Measurements from ENCODE around the gene RTN4R.

GRCh38 chr22:20243176-20243536, 25.0 kb downstream of the RTN4R start:
- no peak for TF ChIP-seq CTCF (IDR thresholded peaks at IDR 0.05)
- TF ChIP-seq POLR2A (IDR thresholded peaks at IDR 0.05) = no peak

Data from lower leg skin (tissue), 3 donors.